Right lobe of liver (tissue), 4 donors: ENCODE data around the gene FILIP1.

Experiments
- CTCF ChIP-seq, 4 donors: fragments of 200-600 bp in 3 of 4; fragments of 450-650 bp in 1 of 4; IDR thresholded peaks; one replicate each; pipeline versions ENCODE4 v1.5.1 to v1.8.0; 2016 to 2022; ENCODE audit warnings: antibody characterized with exemption in 4 of 4, mild to moderate bottlenecking in 2 of 4
- POLR2A ChIP-seq: fragments of 450-650 bp; IDR thresholded peaks from one replicate; pipeline ENCODE4 v1.6.1; 2017; ENCODE audit warnings: antibody characterized with exemption, mild to moderate bottlenecking
- donor health status: DM: no; HTN: no; CAD: no.
- donor health status: DM: no; HTN: no; CAD: no.
- donor health status: DM: no; HTN: yes; CAD: no.

GRCh38 chr6:75484535-75484934 lies 9.1 kb downstream of the FILIP1 start:
- TF ChIP-seq CTCF (IDR thresholded peaks at IDR 0.05) (no peak), POLR2A (no peak)
